GM19395 (cell line): ENCODE data around the gene TFPI2.
"Not testable (repeated sequence)": the region's sequence is repeated elsewhere in the genome, so short reads cannot be mapped to it uniquely, and the experiment has no call there.

Experiments used
- ATAC-seq: cut with Tn5 transposase; IDR thresholded peaks from one replicate; pipeline ENCODE4 v1.9.1; 2021; ENCODE audit warnings: mild to moderate bottlenecking, moderate library complexity; ENCODE audit not compliant: unreplicated experiment

The TFPI2 gene, protein sequence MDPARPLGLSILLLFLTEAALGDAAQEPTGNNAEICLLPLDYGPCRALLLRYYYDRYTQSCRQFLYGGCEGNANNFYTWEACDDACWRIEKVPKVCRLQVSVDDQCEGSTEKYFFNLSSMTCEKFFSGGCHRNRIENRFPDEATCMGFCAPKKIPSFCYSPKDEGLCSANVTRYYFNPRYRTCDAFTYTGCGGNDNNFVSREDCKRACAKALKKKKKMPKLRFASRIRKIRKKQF

DNA sequence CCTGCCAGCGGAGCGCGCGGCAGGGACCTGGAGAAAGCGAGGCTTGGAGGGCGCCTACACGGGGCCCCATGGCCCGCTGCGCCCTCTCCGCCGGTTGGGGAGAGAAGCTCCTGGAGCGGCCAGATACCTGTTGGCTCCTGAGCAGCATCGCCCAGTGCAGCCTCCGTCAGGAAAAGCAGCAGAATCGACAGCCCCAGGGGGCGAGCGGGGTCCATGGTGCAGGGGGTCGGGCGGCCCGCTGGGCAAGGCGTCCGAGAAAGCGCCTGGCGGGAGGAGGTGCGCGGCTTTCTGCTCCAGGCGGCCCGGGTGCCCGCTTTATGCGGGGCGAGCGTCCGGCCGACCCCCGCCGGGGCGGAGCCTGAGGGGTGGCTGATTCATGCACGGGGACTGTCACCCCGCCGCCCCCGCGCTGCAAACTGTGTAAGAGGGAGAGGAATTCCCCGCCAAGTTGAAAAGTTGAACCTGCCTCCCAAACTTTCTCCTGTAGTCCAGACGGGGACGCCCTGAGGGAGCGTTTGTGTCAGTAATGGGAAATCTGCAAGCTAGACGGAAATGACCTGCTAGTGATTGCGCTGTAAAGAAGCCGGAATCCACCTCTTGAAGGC, at the start of gene TFPI2:
Gene TFPI2 (minus strand): TSS at position 290 of the 605 bp plus-strand sequence. CDS start 75 bp downstream, at position 215.
- ATAC-seq, result peak; percentile 61

DNA sequence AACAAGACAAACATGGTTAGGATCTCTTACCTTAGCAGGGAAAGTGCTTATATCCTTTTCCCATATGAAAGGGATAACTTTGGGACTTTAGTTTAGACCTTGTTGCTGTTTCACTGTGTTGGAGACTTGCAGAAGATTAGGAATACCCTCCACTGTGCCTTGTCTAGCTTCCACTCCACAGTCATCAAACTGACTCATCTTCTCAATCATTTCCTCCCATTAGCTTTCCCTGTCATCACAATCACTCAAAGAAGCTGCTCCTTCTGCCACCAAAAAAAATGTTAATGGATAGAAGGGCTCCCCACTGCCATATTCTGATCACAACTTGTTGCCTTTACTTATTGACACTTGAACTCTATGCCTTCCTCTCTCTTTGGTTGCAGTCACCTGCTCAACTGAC, 47.7 kb upstream of the TFPI2 start:
- no peak for ATAC-seq

DNA sequence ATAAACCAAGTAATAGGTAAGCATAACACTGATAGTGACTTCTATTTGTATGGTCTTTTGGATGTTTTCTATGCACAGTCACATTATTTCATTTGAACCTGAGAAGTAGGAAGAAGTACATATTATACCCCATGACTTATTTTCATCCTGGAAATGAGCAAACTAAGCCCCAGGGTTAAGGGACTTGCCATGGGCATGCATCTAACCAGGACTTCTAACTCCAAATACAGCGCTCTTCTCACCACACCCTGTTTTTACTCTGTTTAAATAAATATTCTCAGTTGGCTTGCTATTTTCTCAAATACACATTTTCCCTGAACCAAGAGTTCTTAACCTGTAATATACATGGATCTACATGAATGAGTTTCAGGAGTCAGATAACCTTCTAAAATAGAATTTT, 47.3 kb upstream of the TFPI2 start:
- ATAC-seq, result no peak

DNA sequence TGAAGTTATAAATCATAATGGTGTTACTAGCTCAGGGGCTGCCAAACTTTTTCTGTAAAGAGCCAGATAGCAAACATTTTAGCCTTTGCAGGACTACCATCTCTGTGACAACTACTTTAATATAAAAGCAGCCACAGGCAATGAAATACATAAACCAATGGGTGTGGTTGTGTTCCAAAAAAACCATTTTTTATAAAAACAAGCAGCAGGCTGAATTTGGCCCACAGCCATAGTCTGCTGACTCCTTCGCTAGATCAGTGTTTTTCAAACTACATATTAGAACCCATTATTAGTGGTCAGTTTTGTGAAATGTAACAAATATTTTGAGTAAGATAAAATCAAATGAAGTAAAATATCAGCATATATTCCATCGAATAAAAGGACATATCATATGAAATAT, 44.5 kb upstream of the TFPI2 start:
- ATAC-seq, result no peak

DNA sequence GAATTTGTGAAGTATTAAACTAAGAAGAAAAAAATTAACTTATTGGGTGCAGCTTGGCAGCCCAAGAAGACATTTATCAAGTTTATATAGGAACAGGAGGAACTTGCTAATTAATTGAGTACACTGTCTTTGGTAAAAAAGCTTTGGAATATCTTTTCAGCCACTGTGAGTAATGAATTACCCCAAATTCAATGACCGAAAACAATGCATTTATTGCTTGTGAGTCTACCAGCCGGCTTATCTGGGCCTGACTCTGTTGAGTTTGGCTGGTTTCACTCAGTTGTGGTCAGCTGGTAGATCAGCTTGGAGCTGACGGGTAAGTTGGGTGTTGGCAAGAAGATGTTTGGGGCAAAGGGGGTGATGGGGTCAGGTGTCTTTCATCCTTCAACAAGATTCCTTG, 42.6 kb upstream of the TFPI2 start:
- no peak for ATAC-seq

DNA sequence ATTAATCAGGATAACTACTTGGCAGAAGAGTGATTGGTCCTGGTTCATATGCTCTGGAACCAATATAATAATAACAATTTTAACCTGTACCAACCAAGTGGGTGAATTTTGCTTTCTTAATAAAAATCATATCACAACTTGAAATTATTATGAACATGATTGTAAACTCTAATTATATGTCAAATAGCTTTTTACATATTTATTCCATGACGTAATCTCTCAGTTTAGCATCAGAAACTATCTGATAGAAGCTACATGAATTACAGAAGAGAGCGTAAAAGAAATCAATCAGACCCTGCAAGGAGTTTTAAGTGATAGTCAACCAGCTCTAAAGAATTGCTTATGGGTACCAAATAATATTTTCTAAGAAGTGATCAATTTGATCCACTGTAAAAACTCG, 41.1 kb upstream of the TFPI2 start:
- no peak for ATAC-seq

DNA sequence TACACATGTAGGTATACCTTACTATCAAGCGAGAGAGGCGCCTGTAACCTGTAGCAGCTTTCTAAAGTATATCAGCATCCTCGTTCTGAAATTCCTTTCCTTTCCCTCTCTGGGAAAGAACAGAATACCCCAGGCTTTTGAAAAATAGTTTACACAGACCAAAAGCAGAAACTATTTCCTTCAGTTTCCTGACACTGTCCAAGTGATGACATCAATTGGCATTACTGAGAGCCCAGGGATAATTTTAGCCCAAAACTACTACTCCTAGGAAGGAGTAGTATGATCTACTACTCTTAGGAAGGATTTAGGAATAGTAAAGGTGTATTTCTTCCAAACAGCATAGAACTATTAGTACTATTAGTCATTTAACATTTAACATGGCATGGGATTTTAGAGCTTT, 37.0 kb upstream of the TFPI2 start:
- ATAC-seq, result no peak

DNA sequence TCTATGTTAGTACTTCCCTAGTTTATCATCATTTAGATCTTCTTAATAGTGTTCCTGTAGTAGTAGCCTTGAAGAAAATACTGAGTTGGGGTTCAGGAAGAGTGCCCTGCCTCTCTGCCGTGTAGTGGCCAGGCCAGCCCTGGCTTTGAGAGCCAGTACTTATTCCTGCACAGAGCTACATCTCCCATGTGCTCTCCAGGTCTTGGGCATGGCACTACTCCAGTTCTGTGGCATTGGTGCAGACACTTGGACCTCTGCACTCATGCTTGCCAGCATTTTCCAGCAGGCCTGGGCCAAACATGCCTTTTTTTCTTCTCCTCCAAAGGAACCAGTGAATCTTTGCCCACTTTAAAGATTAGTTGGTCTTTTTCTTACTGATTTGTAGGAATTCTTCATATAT, 36.2 kb upstream of the TFPI2 start:
- ATAC-seq, result no peak

DNA sequence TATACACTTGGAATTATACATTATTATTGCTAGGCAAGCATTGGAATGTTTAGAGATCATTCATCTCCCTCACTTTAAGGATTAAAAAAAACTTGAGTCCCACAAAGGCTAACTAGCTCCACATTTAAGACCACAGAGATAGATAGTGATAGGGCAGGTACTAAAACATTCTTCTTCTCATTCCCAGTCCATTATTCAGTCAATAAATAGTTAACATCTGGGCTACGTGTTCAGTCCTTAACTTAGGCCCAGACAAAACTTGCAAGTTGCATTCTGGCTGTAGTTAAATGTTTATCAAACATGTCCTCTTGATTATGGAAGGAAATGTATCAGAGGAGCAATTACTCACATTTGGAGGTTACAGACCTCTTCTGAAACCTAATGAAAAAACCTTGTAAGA, 33.4 kb upstream of the TFPI2 start:
- ATAC-seq, result no peak

DNA sequence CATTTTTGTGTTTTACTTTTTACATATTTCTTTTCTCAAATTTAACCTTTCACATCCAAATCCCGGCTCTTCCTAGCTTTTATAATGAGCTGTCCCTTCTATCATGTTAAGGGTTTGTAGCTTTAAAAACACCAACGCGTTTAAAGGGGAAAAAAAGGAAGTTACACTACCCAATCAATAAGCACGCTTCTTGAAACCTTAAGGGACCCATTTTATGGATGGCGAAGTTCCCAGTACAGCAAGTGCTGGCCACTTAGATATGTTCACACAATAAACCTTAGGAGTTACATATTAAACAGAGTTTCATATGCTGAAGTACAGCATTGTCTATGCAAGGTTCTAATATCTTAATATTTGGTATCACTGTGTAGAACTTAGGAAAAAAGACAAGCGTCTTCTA, 32.7 kb upstream of the TFPI2 start:
- ATAC-seq, result no peak

DNA sequence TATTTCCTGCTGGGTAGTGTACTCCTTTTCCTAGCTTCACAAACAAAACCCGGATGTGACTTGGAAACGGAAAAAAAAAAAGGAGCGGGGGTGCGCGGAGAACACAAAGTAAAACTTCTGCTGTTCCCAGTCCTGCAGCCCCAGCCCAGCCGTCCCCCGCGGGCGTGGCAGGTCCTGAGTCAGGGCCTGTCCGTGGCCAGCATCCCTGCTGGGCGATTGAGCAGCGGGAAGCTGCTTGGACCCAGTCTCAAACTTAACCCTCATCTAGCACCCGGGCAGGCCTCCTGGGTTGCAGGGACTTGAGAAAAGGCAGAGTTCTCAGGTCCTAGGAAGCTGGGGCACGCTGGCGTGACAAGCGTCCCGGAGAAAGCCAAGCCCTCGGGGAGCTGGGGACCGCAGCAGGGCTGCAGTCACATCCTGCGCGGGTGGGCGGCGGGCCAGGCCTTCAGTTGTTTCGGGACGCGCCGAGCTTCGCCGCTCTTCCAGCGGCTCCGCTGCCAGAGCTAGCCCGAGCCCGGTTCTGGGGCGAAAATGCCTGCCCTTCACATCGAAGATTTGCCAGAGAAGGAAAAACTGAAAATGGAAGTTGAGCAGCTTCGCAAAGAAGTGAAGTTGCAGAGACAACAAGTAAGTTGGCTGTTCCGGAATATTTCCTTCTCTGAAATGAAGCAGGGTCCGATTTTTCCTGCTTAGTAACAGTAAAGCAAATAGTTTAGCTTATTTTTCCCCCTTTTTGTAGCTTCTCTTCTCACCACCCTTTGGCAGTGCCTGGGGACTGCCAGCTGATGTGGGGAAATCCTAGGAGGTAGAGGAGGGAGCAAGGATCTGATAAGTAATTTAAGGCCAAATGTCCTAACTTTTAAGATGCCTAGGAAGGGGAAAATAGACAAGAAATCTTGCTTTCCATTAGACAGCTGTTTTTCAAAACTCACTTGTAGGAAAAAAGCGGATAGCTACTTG, 31.3 kb upstream of the TFPI2 start, which contains the start of gene GNG11:
Gene GNG11 (plus strand): TSS at position 129 of the 960 bp plus-strand sequence. CDS start 403 bp downstream, at position 532.
- ATAC-seq, result peak; percentile 92

DNA sequence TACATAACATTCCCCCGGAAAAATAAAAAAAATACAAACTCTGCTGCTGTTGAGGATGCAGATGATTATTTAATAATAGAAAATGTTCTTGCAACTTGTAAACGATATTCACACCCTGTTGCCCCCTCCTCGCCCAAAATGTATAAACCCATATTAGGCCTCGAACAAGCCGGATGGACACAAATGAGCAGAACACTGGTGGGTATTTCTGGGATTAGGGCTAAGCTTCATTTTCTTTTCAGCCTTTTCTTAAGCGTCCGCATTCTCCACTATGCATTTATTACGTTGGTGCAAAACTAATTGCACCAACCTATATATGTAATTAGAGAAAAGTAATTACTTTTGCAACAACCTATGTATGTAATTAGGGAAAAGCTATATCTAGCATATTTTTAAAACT, 30.6 kb upstream of the TFPI2 start:
- no peak for ATAC-seq

DNA sequence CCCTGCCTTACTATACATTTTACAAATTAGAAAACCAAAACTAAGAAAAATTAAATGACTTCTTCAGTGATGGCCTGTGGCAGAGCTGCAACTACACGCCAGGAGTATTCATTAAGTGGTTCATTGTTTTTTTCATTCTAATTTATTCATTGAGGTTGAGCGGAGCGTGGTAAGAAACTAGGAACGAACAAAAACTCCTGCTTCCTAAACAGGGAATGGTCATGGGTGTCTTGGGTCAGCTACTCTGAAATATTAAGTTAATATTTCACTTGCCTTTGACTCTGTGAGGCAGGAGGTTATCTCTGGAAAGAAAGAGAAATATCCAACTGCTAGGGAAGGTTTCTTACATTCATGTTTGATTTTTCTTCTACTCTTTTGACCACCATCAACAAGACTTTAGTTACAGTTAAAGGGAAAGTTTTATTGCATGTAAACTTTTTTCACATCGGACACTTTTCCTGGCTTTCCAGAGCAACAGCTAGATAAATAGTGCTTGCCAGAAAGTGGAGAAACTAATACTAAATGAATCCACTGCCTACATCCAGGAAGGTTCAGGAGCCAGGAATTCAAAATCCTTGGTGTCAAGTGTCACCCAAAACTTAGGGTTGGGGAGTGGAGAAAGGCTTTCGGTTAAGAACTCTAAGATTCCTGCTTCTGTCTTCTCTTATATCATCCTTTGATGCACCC, 30.1 kb upstream of the TFPI2 start:
- ATAC-seq, result no peak

DNA sequence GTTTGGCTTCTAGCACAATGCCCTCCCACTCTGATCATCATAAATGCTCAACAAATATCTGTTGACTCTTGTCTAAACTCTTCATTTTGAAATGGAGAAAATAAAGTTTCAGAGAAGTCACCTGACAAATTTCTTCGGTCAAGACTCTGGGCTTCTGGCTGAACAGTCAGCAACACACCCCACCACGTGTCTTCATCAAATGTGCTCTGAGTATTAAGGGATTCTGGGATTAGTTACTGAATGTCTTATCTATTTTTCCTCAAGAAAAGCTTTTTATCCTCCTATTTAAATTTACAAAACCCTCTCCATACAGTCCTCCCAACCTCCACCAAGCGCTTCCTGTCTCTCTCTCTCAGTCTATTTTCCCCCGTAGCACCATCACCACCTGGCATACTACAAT, 25.8 kb upstream of the TFPI2 start:
- not testable (repeated sequence) for ATAC-seq

DNA sequence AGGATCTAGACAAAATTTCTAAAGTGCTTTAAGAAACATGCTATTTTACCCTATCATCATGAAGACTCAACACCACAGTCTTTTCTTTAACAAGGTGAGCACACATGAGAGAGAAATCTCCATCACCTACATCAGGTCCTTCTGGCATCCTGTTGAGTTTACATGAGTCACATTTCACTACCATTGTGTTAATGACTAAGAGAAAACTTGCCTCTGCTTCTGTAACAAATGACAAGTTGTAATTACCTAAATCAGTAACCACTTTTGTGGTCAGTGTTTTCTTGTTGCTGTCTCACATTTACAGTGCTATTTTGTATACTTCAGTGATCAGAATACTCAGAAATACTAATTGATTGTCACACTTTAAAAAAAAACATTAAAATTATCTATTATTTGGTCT, 25.3 kb upstream of the TFPI2 start:
- ATAC-seq, result not testable (repeated sequence)

DNA sequence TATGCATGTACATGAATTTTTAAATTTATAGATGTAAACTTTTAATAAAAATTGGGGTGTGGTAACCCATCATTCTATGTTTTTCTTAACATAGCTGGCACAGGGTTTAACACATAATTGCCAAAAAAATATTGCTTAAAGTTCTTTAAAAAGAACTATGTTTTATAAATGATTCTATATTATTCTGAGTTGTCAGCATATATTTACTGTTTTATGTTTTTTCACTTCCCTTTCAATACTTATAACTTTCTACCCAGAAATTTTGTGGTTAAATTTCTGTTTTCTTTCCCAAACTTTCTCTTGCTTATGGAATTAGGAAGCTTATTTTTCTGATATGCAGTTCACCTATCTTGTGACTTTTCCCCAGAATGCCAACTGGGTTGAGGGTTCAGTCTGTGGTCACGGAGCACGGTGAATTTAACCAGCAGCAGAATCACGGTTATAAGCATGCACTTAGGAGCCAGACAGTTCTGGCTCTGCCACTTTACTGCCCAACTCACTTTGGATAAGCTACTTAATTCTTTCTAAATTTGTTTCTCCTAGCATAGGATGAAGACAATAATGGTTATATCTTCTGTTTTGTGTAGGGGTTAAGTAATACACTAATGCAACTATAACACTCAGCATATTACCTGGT, 24.8 kb upstream of the TFPI2 start:
- ATAC-seq, result not testable (repeated sequence)

DNA sequence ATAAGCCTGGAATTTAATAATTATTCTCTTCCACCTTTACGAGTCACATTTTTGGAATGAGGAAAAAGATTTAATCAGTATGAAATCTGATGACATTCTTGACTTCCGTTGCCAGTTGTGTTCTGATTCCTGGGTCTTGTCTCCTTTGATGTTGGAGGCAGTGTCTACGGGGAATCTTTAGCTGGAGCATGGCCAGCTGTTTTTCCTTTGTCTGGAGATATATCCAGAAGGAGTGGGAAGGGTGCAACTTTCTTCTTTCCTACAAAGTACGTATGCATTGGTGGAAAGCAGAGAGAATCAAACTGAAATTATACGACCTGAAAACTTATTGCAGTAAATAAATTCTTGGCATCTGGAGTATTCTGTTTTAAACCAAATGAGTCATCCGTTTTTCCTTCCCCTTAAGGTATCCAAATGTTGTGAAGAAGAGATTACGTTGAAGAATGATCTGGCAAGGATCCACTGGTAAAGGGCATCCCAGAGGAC, 24.1 kb upstream of the TFPI2 start:
- no peak for ATAC-seq

DNA sequence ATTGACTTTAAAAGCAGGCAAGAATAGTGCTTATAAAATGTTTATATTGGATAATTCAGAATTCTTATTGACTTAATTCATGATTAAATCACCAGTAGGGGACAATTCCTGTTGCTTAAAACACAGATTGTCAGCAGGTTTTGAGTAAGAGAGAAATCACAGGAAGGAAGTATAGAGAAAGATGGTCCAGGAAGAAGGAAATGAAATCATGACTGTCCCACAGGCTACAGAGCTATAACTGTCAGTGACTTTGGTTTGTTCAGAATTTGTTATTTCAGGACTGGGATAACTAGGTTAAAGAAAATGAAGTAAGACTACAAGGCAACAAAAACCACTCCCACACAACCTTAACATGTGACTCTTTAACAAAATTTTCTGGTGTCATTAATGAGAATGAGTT, 22.6 kb upstream of the TFPI2 start:
- ATAC-seq, result no peak

DNA sequence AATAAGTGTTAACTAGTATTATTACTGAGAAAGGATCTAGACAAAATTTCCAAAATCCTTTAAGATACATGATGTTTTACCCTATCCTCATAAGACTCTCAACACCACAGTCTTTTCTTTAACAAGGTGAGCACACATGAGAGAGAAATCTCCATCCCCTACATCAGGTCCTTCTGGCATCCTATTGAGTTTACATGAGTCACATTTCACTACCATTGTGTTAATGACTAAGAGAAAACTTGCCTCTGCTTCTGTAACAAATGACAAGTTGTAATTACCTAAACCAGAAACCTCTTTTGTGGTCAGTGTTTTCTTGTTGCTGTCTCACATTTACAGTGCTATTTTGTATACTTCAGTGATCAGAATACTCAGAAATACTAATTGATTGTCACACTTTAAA, 21.1 kb upstream of the TFPI2 start:
- peak; percentile 61 for ATAC-seq

DNA sequence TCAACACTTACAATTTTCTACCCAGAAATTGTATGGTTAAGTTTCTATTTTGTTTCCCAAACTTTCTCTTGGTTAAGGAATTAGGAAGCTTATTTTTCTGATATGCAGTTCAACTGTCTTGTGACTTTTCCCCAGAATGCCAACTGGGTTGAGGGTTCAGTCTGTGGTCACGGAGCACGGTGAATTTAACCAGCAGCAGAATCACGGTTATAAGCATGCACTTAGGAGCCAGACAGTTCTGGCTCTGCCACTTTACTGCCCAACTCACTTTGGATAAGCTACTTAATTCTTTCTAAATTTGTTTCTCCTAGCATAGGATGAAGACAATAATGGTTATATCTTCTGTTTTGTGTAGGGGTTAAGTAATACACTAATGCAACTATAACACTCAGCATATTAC, 20.7 kb upstream of the TFPI2 start:
- ATAC-seq, result not testable (repeated sequence)
